Glutamatergic neuron (in vitro differentiated cells): ENCODE measurements around the gene MACROD2. TPM values are rescaled to one million over a fixed set of nuclear protein-coding genes. Genes with fewer than 3 reads are reported as not detected.

Experiments used
- DNase-seq: peaks from one replicate; pipeline ENCODE4 v3.0.0; 2022
- H3K27ac Mint-ChIP-seq: one replicate; pipeline ENCODE4 v1.8.0; 2020; ENCODE audit warnings: mild to moderate bottlenecking, mixed read lengths, inconsistent platforms; ENCODE audit not compliant: unreplicated experiment
- H3K27me3 Mint-ChIP-seq: one replicate; pipeline ENCODE4 v1.8.0; 2020; ENCODE audit warnings: mild to moderate bottlenecking, moderate library complexity, mixed read lengths, inconsistent platforms; ENCODE audit not compliant: unreplicated experiment
- H3K36me3 Mint-ChIP-seq: one replicate; pipeline ENCODE4 v1.8.0; 2020; ENCODE audit warnings: mild to moderate bottlenecking, mixed read lengths, inconsistent platforms; ENCODE audit not compliant: unreplicated experiment
- H3K4me1 Mint-ChIP-seq: one replicate; pipeline ENCODE4 v1.8.0; 2020; ENCODE audit warnings: mild to moderate bottlenecking, low read depth, mixed read lengths, inconsistent platforms; ENCODE audit not compliant: unreplicated experiment
- H3K4me3 Mint-ChIP-seq: one replicate; pipeline ENCODE4 v1.8.0; 2020; ENCODE audit warnings: mild to moderate bottlenecking, mixed read lengths, inconsistent platforms; ENCODE audit not compliant: unreplicated experiment
- H3K9me3 Mint-ChIP-seq: one replicate; pipeline ENCODE4 v1.8.0; 2020; ENCODE audit warnings: mild to moderate bottlenecking, moderate library complexity, mixed read lengths, inconsistent platforms; ENCODE audit not compliant: unreplicated experiment
- CTCF ChIP-seq: fragments of 200-600 bp; sonication (generic); IDR thresholded peaks from one replicate; pipeline ENCODE4 v1.5.0; 2021; ENCODE audit not compliant: partially characterized antibody, unreplicated experiment
- total RNA-seq: library from RNA; stranded (reverse); fragmentation: NEBNext Ultra II Directional; extraction: Animal tissue kit (Norgen Biotek cat#: 25700); gene quantifications from one replicate; pipeline ENCODE4 v1.2.1, GENCODE V29; 2021; ENCODE audit not compliant: unreplicated experiment

MACROD2 gene
- total RNA-seq, 1 donor from 2014 or later, result 8.7 TPM

GRCh38 chr20:15922556-15922955, 1927.2 kb downstream of the MACROD2 start:
- Mint-ChIP-seq H3K27me3 (no peaks in the 10 kb centered on the region), H3K4me3 (no peak overlapping the region), H3K4me1 (peaks cover 20% of the 10 kb centered on the region), H3K9me3 (peaks cover 5% of the 10 kb centered on the region), H3K27ac (peak overlapping the region; percentile 45), H3K36me3 (peaks cover 10% of the 10 kb centered on the region)
- no peak for DNase-seq
- TF ChIP-seq CTCF, result no peak

- Mint-ChIP-seq H3K36me3 (peaks cover 10% of the 10 kb centered on the region), H3K9me3 (peaks cover 5% of the 10 kb centered on the region), H3K4me3 (no peak overlapping the region), H3K27me3 (no peaks in the 10 kb centered on the region), H3K27ac (no peak overlapping the region), H3K4me1 (peaks cover 20% of the 10 kb centered on the region)
- no peak for TF ChIP-seq CTCF
- DNase-seq, result no peak
Measured at GRCh38 chr20:15923030-15923776, 1927.9 kb downstream of the MACROD2 start.

GRCh38 chr20:15924556-15924955, 1929.2 kb downstream of the MACROD2 start:
- DNase-seq, result no peak
- H3K27me3 Mint-ChIP-seq, result no peaks in the 10 kb centered on the region
- no peak overlapping the region for H3K27ac Mint-ChIP-seq
- no peak for TF ChIP-seq CTCF
- H3K4me1 Mint-ChIP-seq, result peaks cover 20% of the 10 kb centered on the region
- H3K36me3 Mint-ChIP-seq, result peaks cover 10% of the 10 kb centered on the region
- H3K9me3 Mint-ChIP-seq, result peaks cover 5% of the 10 kb centered on the region
- H3K4me3 Mint-ChIP-seq, result no peak overlapping the region

- peaks cover 15% of the 10 kb centered on the region for H3K4me1 Mint-ChIP-seq
- no peak for TF ChIP-seq CTCF
Measured at GRCh38 chr20:15925376-15925775, 1930.1 kb downstream of the MACROD2 start.

GRCh38 chr20:15927893-15928650, 1932.8 kb downstream of the MACROD2 start:
- TF ChIP-seq CTCF, result no peak
- Mint-ChIP-seq H3K27me3 (no peaks in the 10 kb centered on the region), H3K36me3 (peaks cover 12% of the 10 kb centered on the region), H3K4me3 (no peak overlapping the region), H3K9me3 (no peaks in the 10 kb centered on the region), H3K27ac (no peak overlapping the region), H3K4me1 (peaks cover 2% of the 10 kb centered on the region)
- no peak for DNase-seq

More at GRCh38 chr20:15925376-15925775, 1930.1 kb downstream of the MACROD2 start:
- Mint-ChIP-seq H3K27me3 (no peaks in the 10 kb centered on the region), H3K36me3 (peaks cover 10% of the 10 kb centered on the region), H3K4me3 (no peak overlapping the region), H3K9me3 (peaks cover 5% of the 10 kb centered on the region), H3K27ac (no peak overlapping the region)
- no peak for DNase-seq
